HG03565 (cell line): Measurements from ENCODE around the gene ACAP3.

ENCODE experiments used
- ATAC-seq: cut with Tn5 transposase; IDR thresholded peaks from one replicate; pipeline ENCODE4 v1.9.1; 2021; ENCODE audit warnings: mild to moderate bottlenecking, moderate library complexity; ENCODE audit not compliant: unreplicated experiment

Gene ACAP3

DNA sequence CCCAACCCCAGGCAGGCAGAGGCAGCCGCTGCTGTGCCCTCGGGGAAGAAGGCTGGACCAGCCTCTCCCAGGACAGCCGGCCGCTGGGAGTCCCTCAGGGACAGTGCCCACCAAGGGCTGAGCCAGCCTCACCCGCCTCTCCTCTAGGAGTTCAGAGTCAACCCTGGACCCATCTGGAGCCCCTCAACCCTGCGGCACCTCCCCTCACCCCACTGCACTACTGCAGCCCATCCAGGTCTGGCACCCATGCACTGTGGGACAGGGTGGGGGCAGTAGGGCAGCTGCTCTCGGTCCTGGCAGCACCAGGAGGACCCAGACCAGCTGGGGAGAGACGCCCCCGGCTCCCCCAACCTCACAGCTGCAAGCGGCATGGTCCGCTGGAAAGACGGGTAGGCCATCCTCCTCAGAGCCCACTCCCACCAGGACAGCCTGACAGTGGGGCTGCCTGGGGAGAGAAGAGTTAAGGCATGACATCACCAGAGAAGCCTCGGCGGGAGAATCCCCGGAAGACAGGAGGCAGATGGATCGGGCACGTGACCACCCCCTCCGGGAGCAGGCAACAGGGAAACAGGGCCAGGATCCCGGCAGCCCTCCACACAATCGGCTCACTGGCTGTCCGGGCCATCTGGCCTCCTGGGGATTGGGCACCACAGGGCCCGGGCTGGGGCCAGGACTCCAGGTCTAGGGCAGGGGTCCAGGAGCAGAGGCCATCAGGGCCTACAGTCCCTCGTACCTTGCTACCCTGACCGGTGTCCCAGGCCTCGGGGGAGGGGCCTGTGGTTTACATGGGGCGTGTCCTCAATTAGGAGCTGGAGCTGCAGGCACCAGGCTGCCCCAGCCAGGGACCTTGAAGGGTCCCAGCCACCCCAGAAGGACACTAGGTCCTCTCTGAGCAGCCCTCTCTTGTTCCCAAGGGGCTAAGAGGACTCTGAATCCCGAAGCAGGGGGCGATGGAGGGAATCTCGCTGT lies 3.1 kb downstream of the ACAP3 start:
- no peak for ATAC-seq

DNA sequence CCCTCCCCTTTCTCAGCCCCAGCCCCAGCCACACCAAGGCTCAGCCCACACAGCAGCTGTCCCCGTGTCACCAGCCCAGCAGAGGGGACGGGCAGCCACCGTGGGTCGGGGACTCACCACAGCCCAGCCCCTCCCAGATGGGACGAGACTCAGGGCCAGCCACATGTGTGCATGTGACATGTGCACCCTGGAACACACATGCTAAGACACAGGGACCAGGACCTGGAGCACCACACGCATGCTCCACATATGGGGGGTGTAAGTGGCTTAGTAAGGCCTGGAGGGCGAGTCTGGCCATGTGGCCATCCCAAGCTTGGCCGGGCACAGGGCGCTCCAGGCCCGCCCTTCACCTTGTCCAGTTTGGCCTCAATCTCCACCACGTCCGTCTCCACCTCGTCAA lies 4.0 kb downstream of the ACAP3 start:
- ATAC-seq: no peak

DNA sequence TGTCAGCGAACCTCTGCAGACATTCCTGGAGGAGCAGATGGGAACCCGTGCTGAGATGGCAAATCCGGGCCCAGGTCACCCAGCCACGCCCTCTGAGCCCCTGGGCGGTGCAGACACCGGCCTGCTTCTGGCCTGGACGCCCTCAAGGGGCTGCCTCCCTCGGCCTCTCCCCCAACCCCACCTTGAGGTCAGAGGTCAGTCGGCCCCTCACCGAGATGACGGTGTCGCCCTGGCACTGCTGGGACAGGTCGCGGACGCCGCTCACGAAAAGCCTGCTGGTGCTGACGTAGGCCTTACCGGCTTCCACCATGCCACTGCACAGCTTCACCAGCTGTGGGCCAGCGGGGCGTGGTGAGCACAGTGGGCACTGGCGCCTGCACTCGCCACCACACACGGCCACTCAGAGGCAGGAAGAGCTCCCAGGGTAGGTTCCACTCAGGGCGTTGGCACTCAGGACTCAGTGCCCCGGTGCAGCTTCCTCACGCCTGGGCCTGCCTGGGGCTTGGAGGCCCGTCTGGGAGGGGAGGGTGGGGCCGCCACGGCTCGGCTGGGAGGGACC lies 4.7 kb downstream of the ACAP3 start:
- ATAC-seq: no peak

DNA sequence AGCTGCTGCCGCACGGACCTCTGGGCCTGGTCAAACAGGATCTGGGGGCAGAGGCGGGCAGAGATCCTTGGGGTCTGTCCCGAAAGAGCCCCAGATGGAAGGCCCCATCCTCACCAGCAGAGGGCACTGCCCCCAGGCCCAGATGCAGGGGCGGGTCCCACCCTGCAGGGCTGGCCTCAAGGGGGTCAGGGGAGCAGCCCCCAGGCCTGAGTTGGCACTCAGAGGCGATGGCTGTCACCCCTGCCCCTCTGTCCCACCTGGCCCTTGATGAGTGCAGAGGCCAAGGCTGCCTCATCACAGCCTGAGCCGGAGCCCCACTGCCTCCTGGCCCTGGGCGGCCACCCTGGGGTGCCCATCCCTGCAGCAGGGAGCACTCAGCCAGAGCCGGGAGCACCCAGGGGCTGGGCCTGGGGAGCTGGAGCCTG lies 5.7 kb downstream of the ACAP3 start:
- ATAC-seq: no peak

DNA sequence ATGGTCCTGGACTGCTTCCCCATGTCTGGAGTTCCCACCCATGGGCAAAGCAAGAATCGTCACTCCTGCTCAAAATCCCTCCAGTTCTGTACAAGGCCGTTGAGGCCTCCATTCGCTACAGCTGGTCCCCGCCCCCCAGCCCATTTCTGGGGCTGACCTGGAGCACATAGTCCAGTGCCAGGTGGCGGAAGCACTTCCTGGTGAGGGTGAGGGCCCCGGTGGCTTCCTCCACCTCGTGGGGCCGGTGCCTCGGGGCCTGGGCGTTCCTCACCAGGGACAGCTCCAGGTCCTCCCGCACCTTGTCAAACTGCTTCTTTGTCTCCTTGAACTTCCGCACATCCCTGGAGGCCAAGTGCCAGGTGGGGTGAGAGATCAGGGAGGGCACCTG lies 7.4 kb downstream of the ACAP3 start:
- ATAC-seq: no peak

DNA sequence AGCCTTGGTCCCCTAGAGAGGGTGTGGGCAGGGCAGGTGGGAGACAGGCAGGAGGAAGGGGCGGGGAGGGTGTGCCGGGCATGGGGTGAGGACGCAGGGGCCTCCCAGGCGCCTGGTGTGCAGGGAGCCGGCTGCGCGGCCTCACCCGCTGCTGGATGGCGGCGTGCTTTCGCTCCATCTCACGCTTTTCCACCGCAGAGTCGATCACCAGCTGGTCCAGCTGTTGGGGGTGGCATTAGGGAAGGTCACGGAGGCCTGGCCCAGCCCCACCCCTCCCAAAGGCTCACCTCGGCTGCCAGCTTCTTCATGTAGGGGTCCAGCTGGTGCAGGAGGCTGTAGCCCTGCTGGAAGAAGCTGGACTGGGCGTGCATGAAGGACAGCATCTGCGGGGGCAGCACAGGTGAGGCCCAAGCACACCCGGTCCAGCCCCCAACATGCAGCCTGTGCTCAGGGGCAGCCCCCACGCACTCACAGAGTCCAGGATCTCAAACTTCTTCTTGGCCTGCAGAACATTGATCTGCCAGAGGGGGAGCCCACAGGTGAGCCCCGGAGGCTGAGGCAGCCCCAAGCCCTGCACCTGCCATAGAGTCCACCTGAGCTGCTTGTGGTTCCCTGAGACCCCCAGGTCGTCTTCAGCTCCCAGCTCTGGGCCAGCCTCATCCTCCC lies 7.9 kb downstream of the ACAP3 start:
- ATAC-seq: no peak

DNA sequence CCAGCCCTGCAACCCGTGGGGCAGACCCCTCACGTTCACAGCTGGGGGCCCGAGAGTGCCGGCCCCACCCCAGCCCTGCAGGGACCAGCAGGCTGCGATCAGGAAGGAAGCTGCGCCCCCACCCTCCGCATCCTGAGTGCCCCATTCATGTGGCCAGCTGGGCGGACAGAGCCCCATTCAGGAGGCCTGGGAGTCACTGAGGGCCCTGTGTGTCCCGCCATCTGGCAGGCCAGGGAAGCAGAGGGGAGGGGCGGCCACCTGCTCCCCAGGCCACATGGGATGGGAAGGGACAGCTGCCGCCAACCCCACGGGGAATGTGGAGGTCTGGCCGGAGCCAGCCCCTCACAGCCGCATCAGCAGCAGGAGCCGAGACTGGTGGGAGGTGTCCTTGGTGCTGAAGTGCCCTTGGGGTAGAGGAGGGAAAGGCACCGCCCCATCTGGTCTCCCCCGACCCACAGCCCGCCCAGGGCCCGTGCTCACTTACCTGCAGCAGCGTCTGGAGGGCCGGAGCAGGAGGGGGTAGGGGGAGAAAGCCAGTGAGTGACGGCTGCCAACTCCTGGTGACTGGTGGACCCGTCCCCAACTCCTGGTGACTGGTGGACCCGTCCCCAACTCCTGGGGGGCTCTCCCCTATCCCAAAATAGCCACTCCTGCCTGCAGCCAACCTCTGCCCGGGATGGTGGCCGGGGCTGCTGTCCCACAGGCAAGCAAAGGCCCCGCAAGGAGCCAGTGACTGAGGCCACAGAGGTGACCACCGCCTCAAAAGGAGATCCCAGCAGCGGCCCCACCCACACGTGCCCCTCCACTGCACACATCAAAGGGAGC lies 8.7 kb downstream of the ACAP3 start:
- no peak for ATAC-seq

DNA sequence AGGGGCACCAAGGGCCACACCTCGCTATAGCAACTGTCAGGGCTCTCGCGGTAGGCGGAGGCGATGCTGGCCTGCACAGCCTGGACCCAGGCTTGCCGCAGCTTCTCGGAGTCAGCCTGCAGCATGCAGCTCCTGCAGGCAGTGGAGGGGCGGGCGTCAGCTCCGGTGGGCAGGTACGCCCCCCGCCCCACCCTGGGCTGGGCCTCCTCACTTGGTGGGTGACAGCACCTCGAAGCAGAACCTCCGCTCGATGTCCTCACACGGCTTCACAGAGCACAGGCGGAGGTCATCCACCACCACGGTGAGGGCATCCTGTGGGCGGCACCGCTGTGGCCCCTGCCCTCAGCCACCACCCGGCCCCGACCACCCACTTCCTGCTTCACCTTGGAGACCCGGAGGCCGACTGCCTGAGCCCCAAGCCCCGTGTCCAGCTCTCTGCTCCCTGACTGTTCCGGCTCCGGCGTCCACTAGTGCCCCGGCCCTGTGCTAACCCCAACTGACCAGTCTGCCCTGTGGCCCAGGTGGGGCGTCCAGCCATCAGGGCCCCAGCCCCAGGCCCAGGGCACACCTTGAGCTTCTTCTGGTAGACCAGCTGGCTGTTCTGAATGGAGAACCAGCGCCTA lies 9.8 kb downstream of the ACAP3 start:
- ATAC-seq: no peak

DNA sequence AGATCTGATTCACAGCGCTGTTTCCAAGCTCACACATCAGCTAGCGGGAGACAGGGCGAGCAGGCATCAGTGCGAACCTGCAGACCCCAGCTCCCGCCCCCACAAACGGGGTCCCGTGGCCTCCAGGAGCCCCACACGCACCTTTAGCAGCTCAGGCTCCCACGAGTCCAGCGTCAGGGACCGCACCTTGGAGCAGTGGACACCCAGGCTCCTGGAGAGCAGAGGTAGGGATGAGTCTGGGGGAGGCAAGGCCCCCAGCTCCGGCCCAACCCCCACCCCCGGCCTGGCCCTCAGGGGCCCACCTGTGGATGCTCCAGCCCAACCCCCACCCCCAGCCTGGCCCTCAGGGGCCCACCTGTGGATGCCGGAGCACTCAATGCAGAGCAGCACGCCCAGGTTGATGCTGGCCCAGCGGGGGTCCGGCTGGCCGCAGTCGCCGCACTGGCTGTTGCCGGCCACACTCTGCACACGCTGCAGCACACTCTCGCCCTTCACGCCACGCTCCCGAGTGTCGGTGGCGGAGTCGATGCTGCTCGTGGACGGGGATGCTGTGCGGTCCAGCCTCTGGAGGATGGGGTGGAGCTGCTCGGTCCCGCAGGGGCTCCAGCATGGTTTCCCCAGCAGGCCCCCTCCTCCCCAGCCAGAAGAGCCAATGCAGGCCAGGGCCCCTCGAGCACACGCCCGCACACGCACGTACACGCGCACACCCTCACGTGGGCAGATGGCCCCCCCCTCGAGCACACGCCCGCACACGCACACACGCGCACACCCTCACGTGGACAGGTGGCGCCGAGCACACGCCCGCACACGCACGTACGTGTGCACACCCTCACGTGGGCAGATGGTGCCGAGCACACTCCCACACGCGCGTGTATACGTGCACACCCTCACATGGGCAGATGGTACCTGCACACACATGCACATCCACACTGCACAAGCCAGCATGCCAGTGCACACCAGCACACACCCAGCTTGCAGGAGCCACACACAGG lies 11.4 kb downstream of the ACAP3 start:
- ATAC-seq: no peak

DNA sequence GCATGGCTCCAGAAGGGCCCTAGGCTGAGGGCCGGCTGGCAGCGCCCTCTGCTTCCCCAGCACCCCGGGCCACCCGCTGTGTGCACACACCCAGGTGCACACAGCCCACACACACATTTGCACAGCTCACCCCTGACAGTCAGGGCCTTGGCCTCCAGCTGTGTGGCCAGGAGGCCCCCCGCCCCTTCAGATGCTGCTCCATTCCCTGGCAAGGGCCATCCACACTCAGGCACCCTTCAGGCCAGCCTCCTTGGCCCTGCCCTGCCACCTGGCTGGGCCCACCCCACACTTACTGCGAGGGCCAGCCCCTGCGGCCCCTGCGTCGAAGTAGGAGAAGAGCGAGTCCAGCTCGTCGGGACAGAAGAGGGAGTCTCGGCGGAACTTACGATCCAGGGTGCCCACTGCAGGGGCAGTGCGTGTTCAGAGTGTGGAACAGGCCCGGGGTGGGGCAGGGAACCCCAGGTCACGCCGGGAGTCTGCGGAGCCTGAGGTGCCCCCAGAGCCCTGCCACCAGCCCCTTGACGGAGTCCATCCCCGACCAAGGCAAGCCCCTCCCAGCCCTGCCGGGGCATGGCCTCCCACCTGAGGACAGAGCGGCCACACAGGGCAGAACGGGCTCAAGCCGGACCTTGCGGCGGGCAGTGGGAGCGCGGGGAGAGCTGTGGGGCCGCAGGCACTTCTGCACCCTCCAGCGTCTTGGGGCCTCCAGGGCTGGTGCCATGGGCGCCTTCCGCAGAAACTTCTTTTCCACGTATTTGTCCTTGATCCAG lies 12.4 kb downstream of the ACAP3 start:
- no peak for ATAC-seq

DNA sequence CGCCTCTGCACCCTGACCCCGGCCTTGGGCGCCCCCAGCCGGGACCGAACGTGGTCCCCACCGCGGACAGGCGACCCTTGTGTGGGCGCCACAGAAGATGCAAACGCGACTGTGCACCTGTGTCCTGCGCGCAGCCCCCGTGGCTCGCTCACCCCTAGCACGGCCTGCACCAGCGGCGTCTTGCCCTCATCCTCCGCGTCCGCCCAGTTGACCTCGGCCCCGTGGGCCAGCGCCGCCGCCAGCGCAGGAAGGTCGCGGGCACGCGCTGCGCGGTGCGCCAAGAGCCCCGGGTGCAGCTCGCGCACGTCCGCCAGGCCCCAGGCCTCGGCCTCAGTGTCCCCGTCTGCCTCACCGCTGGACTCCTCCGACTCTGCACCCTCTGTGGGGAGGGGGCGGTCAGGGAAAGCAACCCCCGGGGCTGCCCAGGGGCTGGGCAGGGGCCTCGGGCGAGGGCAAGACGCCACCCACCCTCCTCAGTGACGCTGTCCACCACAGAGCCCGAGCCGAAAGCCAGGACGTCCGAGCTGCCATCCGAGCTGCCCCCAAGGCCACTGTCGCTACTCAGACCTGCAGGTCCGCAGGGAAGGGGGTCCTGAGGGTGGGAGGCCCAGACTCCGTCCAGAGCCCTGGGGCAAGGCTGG lies 13.4 kb downstream of the ACAP3 start:
- ATAC-seq: no peak

DNA sequence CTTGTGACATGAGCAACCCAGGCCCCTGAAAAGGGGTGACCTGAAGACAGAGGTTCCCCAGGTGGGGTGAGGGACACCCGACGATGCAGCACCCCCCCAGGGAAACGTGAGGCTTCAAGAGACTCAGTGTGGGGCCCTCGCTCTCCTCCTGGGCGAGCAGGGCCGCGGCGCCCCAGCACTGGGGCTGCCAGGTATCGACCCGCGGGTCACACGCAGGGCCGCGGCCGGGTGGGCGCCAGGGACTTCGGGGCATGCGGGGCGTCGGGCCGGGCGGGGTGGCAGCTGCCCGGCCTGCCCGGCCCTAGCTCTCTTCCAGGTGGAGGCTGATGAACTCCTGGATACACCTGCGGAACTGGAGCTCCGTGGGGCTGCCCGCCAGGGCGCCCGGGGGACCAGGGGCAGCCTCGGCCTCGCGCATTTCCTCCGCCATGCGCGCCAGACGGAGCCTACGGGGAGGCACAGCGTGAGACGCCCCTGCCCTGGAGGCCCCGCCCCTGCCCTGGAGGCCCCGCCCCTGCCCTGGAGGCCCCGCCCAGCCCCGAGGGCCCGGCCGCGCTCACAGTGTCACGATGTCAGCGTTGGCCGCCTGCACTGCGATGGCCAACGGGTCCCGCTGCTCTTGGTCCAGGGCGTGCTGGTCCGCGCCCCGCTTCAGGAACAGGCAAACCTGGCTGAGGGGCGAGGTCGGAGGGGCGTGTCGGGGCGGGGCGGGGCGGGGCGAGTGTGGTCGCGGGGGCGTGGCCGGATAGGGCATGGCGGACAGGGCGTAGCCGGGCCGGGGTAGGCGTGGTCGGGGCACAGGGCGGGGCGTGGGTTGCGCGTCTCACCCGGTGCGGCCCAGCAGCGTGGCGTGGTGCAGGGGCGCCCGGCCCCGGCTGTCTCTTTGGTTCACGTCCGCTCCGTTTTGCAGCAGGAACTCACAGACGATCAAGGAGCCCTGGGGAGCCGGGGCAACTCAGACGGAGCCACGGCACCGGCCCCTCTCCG lies 14.2 kb downstream of the ACAP3 start:
- no peak for ATAC-seq

DNA sequence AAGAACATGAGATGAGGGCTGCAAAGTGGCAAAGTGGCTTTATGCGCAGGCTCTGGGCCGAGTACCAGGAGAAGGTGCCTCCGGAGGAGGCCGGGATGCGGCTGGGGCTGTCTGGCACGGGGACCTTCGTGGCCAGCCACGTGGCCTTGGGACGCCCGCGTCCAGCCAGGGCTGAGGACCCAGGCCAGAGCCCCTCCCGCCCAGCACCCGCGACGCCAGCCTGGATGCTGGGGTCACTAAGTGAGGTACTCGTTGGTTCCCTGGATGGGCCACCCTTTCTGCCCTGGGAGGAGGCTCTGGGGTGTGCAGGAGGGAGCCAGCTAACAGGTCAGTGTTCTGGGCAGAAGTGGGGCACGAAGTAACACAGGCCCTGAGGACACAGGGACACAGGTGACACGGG lies 14.9 kb downstream of the ACAP3 start:
- no peak for ATAC-seq

DNA sequence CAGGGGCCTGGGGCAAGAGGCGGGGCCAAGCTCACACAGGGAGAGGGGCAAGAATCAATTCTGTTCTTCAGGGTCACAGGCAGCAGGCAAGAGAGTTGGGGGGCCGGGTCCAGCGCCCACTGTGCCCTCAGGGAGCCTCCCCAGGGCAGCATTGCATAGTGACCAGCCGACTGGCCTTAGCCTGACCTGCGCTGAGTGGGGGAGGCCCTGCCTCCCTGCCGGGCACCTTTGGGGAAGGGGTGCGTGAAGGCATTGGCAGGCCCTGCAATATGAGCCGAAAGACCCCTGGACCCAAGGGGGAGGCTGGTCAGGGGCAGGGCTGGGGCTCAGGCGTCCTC lies 15.3 kb downstream of the ACAP3 start:
- ATAC-seq: no peak

DNA sequence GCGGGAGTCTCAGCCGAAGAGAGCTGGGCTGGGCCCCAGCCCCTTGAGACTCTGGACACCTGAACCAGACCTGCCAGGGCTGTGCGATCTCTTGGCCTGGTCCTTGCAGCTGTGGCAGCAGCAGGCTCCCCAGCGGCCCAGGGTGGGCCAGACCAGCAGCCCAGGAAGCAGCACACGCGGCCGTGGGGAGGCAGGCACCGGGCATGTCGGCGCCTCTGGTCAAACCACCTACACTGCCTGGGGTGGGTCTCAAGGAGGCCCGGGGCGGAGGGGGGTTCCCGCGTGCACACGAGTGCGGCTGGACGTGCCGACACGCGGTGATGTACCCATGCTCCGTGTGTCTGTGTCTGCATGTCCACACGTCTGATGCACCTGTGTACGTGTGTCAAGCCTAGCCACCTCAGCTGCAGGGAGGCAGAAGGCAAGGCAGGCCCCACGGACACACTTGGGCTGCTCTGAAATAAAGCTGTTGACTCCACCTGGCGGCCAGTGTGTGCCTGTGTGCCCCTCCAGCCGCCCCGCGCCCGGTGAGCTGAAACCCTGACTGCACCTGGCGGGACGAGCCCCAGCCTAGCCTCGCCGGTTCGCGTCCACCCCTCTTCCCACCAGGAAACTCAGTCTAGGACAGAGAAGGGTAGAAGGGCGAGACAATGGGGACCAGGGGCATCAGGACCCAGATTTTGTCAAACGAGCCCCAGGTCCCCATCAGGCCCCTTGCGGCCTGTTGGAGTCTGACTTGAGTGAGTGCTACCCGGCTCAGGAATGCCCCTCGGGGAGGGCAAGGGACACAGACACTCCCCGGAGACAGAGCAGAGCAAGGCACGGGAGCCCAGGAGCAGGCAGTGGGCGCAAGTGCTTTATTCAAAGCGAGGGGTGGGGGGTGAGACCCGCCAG lies 15.9 kb downstream of the ACAP3 start:
- no peak for ATAC-seq

DNA sequence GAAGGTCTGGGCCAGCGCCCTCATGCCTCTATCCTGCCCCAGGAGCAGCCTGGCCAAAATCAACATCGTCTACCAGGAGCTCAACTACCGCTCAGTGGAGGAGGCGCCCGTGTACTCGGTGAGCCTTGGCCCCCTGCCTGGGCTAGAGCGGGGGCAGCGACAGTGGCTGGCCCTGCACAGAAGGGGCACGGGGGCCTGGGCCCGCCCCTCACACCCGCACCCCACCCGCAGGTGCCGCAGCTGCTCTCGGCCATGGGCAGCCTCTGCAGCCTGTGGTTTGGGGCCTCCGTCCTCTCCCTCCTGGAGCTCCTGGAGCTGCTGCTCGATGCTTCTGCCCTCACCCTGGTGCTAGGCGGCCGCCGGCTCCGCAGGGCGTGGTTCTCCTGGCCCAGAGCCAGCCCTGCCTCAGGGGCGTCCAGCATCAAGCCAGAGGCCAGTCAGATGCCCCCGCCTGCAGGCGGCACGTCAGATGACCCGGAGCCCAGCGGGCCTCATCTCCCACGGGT lies 16.7 kb downstream of the ACAP3 start:
- ATAC-seq: no peak
